HG02571 (cell line): Measurements from ENCODE around the gene FMC1.
"Not testable (repeated sequence)": the region's sequence is repeated elsewhere in the genome, so short reads cannot be mapped to it uniquely, and the experiment has no call there.

Experiments
- ATAC-seq: cut with Tn5 transposase; IDR thresholded peaks from one replicate; pipeline ENCODE4 v1.9.1; 2021; ENCODE audit warnings: mild to moderate bottlenecking, moderate library complexity; ENCODE audit not compliant: unreplicated experiment

The FMC1 gene, protein sequence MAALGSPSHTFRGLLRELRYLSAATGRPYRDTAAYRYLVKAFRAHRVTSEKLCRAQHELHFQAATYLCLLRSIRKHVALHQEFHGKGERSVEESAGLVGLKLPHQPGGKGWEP

DNA sequence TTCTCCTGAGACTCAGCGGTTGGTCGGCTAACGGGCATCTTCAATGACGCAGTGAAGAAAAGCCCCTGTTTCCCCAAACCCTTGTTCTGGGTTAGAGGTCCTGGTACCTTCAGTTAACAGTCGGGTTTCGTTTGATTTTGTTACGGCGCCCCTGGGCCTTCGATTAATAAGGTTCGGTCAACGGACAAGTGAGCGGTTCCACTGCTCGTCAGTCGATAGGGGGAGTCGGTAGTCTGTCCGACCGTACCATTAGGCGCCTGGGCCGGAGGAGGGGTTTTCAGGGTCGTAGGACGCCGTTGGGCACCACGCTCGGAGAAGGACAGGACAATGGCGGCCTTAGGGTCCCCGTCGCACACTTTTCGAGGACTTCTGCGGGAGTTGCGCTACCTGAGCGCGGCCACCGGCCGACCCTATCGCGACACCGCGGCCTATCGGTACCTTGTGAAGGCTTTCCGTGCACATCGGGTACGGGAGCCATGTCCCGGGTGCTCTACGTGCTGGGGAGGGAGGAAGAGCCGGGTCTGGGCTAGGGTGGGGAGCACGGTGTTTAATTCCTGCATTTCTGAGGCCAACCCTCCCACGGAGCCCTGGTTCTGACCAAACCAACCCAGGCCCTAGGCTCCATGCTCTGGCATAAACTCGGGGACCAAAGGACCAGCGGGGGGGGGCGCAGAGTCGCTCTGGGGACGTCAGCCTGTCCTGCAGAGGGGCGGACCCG lies at the start of gene FMC1:
FMC1 (plus strand) TSS at position 280 of the 718 bp plus-strand sequence; CDS start at position 328, 48 bp downstream.
- peak; percentile 53 for ATAC-seq

DNA sequence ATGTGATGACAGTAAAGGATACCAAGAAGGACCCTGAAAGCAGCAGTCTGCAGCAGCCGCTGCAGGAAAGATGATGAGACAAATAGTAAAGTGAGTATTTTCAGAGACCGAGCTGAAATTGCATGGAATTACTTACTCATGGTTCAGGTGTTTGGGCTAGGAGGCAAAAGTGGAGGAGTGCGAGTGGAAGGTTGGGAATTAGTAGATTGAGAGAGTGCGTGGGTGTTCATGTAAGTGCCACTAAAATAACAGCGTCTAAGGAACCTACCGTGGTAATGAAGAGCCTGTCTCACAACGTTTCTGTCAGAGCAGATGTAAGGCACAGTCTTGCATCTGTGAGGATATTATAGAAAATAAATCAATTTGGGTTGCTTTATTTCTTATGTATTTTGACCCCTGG lies 48.3 kb upstream of the FMC1 start:
- ATAC-seq = no peak

DNA sequence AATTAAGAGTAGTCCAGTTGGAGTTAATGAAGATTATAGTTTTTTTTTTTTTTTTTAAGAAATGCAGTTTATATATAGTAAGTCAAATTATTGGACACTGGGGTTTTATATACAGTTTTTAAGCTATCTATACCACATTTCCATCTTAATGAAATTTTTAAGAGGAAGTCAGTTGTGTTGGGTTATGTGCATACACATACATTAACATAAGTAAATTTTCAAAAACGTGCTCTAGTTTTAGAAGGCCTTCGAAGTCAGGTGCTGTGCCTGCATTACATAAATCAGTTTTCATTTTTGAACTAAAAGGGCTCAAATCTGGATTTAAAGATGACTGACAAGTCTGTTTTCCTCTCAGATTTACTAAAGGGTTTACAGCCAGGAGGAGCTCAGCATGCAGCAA lies 47.6 kb upstream of the FMC1 start:
- no peak for ATAC-seq

GRCh38 chr7:139294241-139294640 lies 46.9 kb upstream of the FMC1 start:
- no peak for ATAC-seq

DNA sequence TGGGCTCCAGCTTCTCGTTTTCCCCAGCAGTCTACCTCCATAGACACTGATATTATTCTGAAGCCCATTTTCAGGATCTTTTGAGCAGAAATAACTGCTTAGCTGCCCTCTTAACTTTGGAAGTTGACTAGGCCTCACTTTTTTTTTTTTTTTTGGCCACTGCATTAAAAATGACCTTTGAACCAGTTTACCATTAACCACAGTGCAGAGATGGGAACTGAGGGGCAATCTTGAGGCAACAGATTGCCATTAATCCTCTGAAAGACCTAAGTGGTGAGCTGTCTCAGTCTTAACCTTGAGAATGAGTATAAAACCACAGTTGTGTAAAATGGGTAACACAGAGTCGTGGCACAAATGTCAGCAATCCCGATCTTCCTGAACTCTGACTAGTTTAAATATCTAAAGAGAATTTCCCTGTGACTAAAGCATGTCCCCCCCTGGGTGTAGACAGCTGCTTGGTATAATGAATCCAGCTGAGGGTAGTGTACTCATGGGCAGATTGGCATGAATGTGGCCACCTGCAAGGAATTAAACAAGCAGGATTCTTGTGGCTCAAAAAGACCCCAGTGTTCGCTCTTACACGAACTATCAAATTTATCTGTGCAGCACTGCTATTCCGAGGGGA lies 46.1 kb upstream of the FMC1 start:
- ATAC-seq = no peak

DNA sequence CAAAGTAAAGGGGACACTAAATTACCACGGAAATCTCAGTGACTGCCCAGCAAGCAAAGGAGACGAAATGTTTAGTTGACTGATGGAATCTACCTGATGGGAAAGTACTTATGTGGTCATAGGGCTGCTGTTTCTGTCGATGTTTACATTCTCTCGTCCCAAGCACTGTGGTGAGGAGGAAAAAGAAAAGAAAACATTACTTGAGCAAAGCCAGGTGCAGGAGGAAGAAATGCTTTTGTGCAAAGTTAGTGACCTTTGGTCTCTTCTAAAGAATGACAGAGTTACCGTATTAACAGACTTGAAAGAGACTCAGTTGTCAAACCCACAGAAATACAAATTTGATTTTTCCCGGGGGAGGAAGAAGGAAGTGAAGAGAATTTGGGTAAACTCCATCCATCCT lies 43.3 kb upstream of the FMC1 start:
- ATAC-seq = no peak

- no peak for ATAC-seq
These were observed 41.8 kb upstream of the FMC1 start for GRCh38 chr7:139299296-139299695.

DNA sequence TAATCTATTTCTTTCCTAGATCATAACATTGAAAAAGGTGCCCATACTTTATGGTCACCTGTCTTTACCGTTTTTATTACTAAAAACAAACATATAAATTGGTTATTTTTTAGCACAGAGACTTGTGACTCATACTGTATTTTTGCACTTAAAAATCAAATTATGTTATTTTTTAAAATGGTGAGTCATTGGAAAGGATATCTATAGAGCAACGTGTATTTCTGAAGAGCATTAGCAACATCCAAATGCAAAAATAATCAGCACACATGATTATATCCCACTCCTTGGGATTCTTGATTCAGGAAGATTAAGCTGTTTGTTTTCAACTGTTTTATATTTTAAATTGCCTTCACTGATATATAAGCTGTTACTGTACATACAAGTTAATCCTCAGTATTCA lies 40.7 kb upstream of the FMC1 start:
- ATAC-seq = no peak

- no peak for ATAC-seq
These were observed 36.6 kb upstream of the FMC1 start for GRCh38 chr7:139304517-139304916.

DNA sequence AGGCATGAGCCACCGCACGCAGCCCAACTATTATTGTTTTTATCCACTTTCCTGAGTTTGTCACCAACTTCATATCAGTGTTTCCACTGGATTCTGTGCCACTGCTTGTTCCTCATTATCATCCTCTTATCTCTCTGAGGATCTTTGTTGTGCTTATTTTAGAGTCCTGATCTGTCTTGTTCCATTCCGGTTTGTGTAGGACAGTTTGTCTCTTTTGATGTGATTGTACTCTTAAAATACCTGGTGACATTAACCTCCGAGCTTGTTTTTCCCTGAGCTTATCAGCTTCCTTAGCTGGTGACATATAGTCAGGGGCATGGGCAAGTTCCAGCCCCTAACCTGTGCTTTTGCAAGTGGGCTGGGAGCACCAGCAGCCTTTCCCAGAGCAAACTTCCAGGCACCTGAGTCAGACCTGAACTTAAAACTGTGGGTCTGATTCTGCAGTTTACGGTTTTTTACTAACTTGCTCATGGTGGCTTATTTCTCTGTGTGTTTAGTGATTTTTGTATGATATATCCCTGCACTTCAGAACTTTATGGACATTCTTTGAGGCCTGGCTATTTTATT lies 23.1 kb upstream of the FMC1 start:
- no peak for ATAC-seq

DNA sequence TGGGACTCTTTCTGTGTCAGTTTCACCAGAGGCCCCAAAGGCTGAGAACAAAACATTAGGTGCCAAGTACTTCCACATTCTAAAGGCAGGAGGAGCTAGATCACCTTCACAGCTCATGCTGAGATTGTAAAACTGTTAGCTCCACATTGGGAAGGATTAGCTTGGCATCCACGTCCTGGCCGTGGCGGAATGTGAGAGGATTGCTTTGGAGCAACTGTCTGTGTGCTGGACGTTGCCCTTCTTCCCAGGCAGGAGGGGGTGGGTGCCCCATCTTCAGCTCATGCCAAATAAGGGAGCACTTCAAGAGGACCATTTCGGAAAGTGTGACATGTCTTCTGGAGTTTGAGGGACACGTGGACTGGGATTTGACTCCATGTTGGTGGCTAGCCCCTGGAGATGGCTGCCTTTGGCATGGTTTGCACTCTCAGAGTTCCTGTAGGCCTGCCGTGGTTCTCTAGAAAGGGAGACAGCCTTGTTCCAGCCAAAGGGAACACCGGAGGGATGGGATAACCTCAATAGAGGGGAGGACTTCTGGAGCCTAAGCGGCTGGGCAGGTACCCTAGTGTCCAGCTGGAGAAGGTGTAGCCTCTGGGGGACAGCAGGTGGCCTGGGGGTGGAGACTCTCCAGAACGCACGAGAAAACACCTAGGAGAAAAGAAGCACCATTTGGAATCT lies 19.9 kb upstream of the FMC1 start:
- ATAC-seq = no peak

- ATAC-seq = not testable (repeated sequence)
These were observed 16.4 kb upstream of the FMC1 start for GRCh38 chr7:139324709-139325108.

- ATAC-seq = no peak
These were observed 12.8 kb upstream of the FMC1 start for GRCh38 chr7:139328375-139328774.

- no peak for ATAC-seq
These were observed 12.0 kb upstream of the FMC1 start for GRCh38 chr7:139329119-139329518.

DNA sequence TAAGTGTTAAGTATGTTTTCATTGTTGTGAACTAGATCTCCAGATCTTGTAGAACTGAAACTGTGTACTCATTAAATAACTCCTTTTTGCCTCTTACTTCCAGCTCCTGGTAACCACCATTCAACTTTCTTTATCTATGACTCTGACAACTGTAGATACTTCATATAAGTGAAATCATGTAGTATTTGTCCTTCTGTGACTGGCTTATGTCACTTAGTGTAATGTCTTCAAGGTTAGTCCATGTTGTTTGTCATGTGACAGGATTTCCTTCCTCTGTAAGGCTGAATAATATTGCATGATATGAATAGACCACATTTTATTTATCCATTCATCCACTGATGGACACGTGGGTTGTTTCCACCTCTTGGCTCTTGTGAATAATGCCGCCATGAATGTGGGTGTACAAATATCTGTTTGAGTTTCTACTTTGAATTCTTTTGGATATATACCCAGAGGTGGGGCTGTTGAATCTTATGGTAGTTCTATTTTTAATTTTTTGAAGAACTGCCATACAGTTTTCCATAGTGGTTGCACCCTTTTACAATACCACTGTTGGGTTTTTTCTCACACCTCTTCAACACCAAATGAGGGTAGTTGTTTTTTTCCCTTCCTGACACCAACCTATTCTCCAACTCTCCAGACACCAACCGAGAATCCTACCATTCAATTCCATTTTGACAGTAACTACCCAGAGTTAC lies 10.7 kb upstream of the FMC1 start:
- no peak for ATAC-seq

DNA sequence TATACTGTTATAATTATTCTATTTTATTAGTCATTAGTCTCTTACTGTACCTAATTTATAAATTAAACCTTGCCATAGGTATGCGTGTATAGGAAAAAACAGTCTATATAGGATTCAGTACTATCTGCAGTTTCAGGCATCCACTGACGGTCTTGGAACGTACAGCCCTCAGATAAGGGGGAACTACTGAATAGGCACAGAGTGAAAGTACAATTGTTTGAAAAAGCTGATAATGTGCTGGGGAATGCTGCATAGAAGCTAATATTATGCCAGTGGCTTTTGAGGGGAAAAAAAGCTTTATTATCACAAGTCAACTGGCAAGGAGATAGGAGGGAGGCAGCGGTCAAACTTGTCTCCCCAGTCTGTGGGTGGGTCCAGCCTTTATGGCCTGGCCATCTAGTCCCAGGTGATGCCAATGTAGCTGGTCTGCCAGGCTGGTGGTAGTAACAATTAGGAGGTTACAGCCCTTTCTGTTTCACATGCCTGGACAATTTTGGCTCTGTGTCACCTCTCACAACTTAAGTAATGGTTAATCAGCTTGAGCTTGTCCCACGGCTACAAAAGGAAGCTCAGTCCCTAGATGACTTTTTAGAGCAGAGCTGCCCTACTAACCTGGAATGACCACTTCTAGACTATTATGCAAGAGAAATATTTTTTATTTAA lies 8.3 kb upstream of the FMC1 start:
- no peak for ATAC-seq

DNA sequence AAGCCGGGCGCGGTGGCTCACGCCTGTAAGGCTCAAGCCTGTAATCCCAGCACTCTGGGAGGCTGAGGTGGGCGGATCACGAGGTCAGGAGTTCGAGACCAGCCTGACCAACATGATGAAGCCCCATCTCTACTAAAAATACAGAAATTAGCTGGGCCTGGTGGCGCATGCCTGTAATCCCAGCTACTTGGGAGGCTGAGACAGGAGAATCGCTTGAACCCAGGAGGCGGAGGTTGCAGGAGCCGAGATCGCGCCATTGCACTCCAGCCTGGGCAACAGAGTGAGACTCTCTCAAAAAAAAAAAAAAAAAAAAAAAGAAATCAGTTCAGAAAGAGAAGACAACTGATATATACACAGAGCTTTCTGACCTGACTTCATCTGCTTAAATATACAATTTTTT lies 7.7 kb upstream of the FMC1 start:
- not testable (repeated sequence) for ATAC-seq

DNA sequence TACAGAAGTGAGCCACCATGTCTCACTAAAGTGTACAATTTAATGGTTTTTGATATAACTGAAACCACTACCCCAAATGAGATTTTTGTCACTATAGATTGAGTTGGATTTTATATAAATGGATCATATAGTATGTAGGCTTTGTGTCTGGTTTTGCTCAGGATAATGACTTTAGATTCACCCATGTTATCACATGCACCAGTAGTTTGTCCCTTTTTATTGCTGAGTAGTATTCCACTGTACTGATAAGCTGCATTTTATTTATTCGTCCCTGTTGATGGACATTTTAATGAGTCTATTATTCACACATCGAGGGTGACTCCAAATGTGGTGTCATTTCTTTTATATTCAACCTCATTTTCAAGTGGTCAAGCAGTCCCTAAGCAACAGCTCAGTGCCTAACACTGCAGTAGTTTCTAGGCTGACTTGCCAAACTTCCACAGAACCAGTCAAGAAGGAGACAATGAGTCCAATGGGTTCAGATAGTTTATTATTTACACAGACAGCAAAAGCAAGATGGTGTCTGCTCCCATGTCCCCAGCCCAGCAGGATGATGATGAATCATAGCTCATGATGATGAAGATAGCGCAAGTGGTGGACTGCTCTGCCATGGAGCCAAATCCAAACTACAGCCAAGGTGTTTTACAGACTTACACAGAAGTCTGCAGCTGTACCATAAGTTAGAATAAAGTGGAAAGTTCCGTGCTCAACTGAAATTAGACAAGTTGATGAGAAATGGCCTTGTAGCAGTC lies 6.6 kb upstream of the FMC1 start:
- no peak for ATAC-seq

DNA sequence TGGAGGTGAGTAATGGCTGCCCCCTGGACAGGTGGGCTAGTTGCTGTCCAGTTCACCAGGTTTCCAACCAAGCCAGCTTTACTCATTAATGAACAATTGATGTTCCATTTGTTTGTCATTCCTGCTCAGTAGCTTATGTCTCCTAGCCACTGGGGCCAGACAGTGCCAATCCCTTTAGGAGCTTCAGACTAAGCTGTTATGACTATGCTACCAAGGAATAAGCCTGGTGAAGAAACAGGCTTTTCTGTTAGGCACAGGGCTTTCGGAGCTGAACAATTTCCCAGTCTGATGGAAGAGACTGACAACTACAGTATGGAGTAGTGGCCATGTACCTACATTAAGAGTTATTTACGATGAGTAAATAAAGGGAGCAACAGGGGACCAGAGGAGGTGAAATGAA lies 2.1 kb upstream of the FMC1 start:
- no peak for ATAC-seq

- ATAC-seq = no peak
These were observed 1.5 kb upstream of the FMC1 start for GRCh38 chr7:139339698-139340036.
